ENCODE results near the gene ENGASE.

GRCh38 chr17:79036596-79036995, 38.0 kb upstream of the ENGASE start:
- TF ChIP-seq POLR2A (IDR thresholded peaks at IDR 0.05) (no peak), CTCF (IDR thresholded peaks at IDR 0.05) (no peak)

Data from tibial nerve (tissue), 3 donors.